ENCODE data around the gene TYW1B.
"Not testable (repeated sequence)": the region's sequence is repeated elsewhere in the genome, so short reads cannot be mapped to it uniquely, and the experiment has no call there.

TYW1B gene

GRCh38 chr7:72748649-72749048 is 79.4 kb downstream of the TYW1B start:
- not testable (repeated sequence) for H3K4me1 Mint-ChIP-seq (ENCODE audit: low read depth); H3K4me3 Mint-ChIP-seq; H3K27me3 Mint-ChIP-seq; DNase-seq; H3K27ac Mint-ChIP-seq
- Mint-ChIP-seq H3K9me3 (peaks cover 11% of the 10 kb centered on the region), H3K36me3 (ENCODE audit: low read depth) (peaks cover 64% of the 10 kb centered on the region)

GRCh38 chr7:72744244-72744926 is 83.6 kb downstream of the TYW1B start:
- H3K27me3 Mint-ChIP-seq; DNase-seq; H3K4me3 Mint-ChIP-seq; H3K27ac Mint-ChIP-seq; H3K4me1 Mint-ChIP-seq (ENCODE audit: low read depth): not testable (repeated sequence)
- peaks cover 14% of the 10 kb centered on the region for H3K9me3 Mint-ChIP-seq
- peaks cover 73% of the 10 kb centered on the region for H3K36me3 Mint-ChIP-seq (ENCODE audit: low read depth)

- H3K4me1 Mint-ChIP-seq (ENCODE audit: low read depth); H3K27ac Mint-ChIP-seq; DNase-seq; H3K4me3 Mint-ChIP-seq; H3K27me3 Mint-ChIP-seq: not testable (repeated sequence)
- H3K36me3 Mint-ChIP-seq (ENCODE audit: low read depth), result peaks cover 76% of the 10 kb centered on the region
- peaks cover 14% of the 10 kb centered on the region for H3K9me3 Mint-ChIP-seq
Observed at GRCh38 chr7:72743801-72744200, 84.2 kb downstream of the TYW1B start.

GRCh38 chr7:72739716-72740115 is 88.3 kb downstream of the TYW1B start:
- not testable (repeated sequence) for H3K27ac Mint-ChIP-seq; H3K4me3 Mint-ChIP-seq; DNase-seq; H3K4me1 Mint-ChIP-seq (ENCODE audit: low read depth); H3K27me3 Mint-ChIP-seq
- Mint-ChIP-seq H3K9me3 (peaks cover 32% of the 10 kb centered on the region), H3K36me3 (ENCODE audit: low read depth) (peaks cover 90% of the 10 kb centered on the region)

GRCh38 chr7:72735855-72736254 is 92.1 kb downstream of the TYW1B start:
- H3K4me1 Mint-ChIP-seq (ENCODE audit: low read depth); H3K4me3 Mint-ChIP-seq; DNase-seq; H3K27ac Mint-ChIP-seq; H3K27me3 Mint-ChIP-seq: not testable (repeated sequence)
- H3K36me3 Mint-ChIP-seq (ENCODE audit: low read depth), result peaks cover 87% of the 10 kb centered on the region
- peaks cover 41% of the 10 kb centered on the region for H3K9me3 Mint-ChIP-seq

- H3K27ac Mint-ChIP-seq; H3K4me1 Mint-ChIP-seq (ENCODE audit: low read depth); H3K27me3 Mint-ChIP-seq; H3K4me3 Mint-ChIP-seq; DNase-seq: not testable (repeated sequence)
- H3K9me3 Mint-ChIP-seq, result peaks cover 29% of the 10 kb centered on the region
- H3K36me3 Mint-ChIP-seq (ENCODE audit: low read depth), result peaks cover 87% of the 10 kb centered on the region
Observed at GRCh38 chr7:72730815-72731214, 97.2 kb downstream of the TYW1B start.

GRCh38 chr7:72730384-72730783 is 97.6 kb downstream of the TYW1B start:
- H3K4me3 Mint-ChIP-seq; DNase-seq; H3K4me1 Mint-ChIP-seq (ENCODE audit: low read depth); H3K27ac Mint-ChIP-seq; H3K27me3 Mint-ChIP-seq: not testable (repeated sequence)
- Mint-ChIP-seq H3K36me3 (ENCODE audit: low read depth) (peaks cover 88% of the 10 kb centered on the region), H3K9me3 (peaks cover 29% of the 10 kb centered on the region)

GRCh38 chr7:72729130-72729529 is 98.9 kb downstream of the TYW1B start:
- peaks cover 80% of the 10 kb centered on the region for H3K36me3 Mint-ChIP-seq (ENCODE audit: low read depth)
- not testable (repeated sequence) for H3K27me3 Mint-ChIP-seq; H3K4me3 Mint-ChIP-seq; DNase-seq; H3K27ac Mint-ChIP-seq; H3K4me1 Mint-ChIP-seq (ENCODE audit: low read depth)
- H3K9me3 Mint-ChIP-seq, result peaks cover 20% of the 10 kb centered on the region

GRCh38 chr7:72722694-72723093 is 105.3 kb downstream of the TYW1B start:
- not testable (repeated sequence) for H3K4me1 Mint-ChIP-seq (ENCODE audit: low read depth); H3K4me3 Mint-ChIP-seq; H3K27me3 Mint-ChIP-seq; H3K9me3 Mint-ChIP-seq; H3K27ac Mint-ChIP-seq; DNase-seq
- peaks cover 48% of the 10 kb centered on the region for H3K36me3 Mint-ChIP-seq (ENCODE audit: low read depth)

- not testable (repeated sequence) for H3K27me3 Mint-ChIP-seq; H3K4me1 Mint-ChIP-seq (ENCODE audit: low read depth); H3K9me3 Mint-ChIP-seq; DNase-seq; H3K27ac Mint-ChIP-seq; H3K4me3 Mint-ChIP-seq
- peaks cover 40% of the 10 kb centered on the region for H3K36me3 Mint-ChIP-seq (ENCODE audit: low read depth)
Observed at GRCh38 chr7:72720890-72721289, 107.1 kb downstream of the TYW1B start.

GRCh38 chr7:72717252-72717774 is 110.7 kb downstream of the TYW1B start:
- H3K4me1 Mint-ChIP-seq (ENCODE audit: low read depth); H3K27me3 Mint-ChIP-seq; H3K9me3 Mint-ChIP-seq; H3K4me3 Mint-ChIP-seq; H3K27ac Mint-ChIP-seq; DNase-seq: not testable (repeated sequence)
- peaks cover 47% of the 10 kb centered on the region for H3K36me3 Mint-ChIP-seq (ENCODE audit: low read depth)

GRCh38 chr7:72711927-72712326 is 116.1 kb downstream of the TYW1B start:
- H3K4me1 Mint-ChIP-seq (ENCODE audit: low read depth); H3K27ac Mint-ChIP-seq; H3K9me3 Mint-ChIP-seq; DNase-seq; H3K27me3 Mint-ChIP-seq; H3K4me3 Mint-ChIP-seq: not testable (repeated sequence)
- H3K36me3 Mint-ChIP-seq (ENCODE audit: low read depth), result peaks cover 64% of the 10 kb centered on the region

- H3K27me3 Mint-ChIP-seq, result no peaks in the 10 kb centered on the region
- H3K27ac Mint-ChIP-seq, result no peak overlapping the region
- peaks cover 2% of the 10 kb centered on the region for H3K4me1 Mint-ChIP-seq (ENCODE audit: low read depth)
- no peak overlapping the region for H3K4me3 Mint-ChIP-seq
- DNase-seq, result no peak
- peaks cover 5% of the 10 kb centered on the region for H3K9me3 Mint-ChIP-seq
- peaks cover 70% of the 10 kb centered on the region for H3K36me3 Mint-ChIP-seq (ENCODE audit: low read depth)
Observed at GRCh38 chr7:72710983-72711382, 117.0 kb downstream of the TYW1B start.

- peaks cover 5% of the 10 kb centered on the region for H3K9me3 Mint-ChIP-seq
- peaks cover 71% of the 10 kb centered on the region for H3K36me3 Mint-ChIP-seq (ENCODE audit: low read depth)
- no peaks in the 10 kb centered on the region for H3K27me3 Mint-ChIP-seq
- no peak overlapping the region for H3K4me3 Mint-ChIP-seq
- no peak overlapping the region for H3K27ac Mint-ChIP-seq
- peaks cover 2% of the 10 kb centered on the region for H3K4me1 Mint-ChIP-seq (ENCODE audit: low read depth)
- DNase-seq, result no peak
Observed at GRCh38 chr7:72709909-72710308, 118.1 kb downstream of the TYW1B start.

- H3K36me3 Mint-ChIP-seq (ENCODE audit: low read depth), result peaks cover 69% of the 10 kb centered on the region
- not testable (repeated sequence) for DNase-seq, H3K4me3 Mint-ChIP-seq
Observed at GRCh38 chr7:72708371-72709050, 119.5 kb downstream of the TYW1B start.

More at GRCh38 chr7:72708371-72709050, 119.5 kb downstream of the TYW1B start:
- H3K4me1 Mint-ChIP-seq (ENCODE audit: low read depth); H3K27ac Mint-ChIP-seq; H3K27me3 Mint-ChIP-seq; H3K9me3 Mint-ChIP-seq: not testable (repeated sequence)
